Neural progenitor cell (in vitro differentiated cells): ENCODE data around the gene ATP11A. TPM values are rescaled to one million over a fixed set of nuclear protein-coding genes. Genes with fewer than 3 reads are reported as not detected.

Experiments
- DNase-seq: peaks from one replicate; pipeline ENCODE4 v3.0.0-alpha.2; 2016; ENCODE audit warnings: low spot score
- H2AFZ ChIP-seq: fragments of 200-600 bp; sonication (generic); replicated peaks from 2 replicates; pipeline ENCODE4 v1.6.1; 2016; ENCODE audit warnings: antibody characterized with exemption
- H3F3A ChIP-seq: fragments of 200-600 bp; sonication (generic); 2 replicates; pipeline ENCODE4 v1.6.1; 2016; ENCODE audit warnings: antibody characterized with exemption, low read depth
- H3K27ac ChIP-seq: fragments of 200-600 bp; sonication (generic); 2 replicates; pipeline ENCODE4 v1.5.1; 2016; ENCODE audit warnings: mild to moderate bottlenecking
- H3K27me3 ChIP-seq: fragments of 200-600 bp; sonication (generic); 2 replicates; pipeline ENCODE4 v1.6.1; 2016; ENCODE audit warnings: mild to moderate bottlenecking, moderate library complexity
- H3K36me3 ChIP-seq: fragments of 200-600 bp; sonication (generic); 2 replicates; pipeline ENCODE4 v1.5.1; 2016
- H3K4me1 ChIP-seq: fragments of 200-600 bp; sonication (generic); 2 replicates; pipeline ENCODE4 v1.6.1; 2016; ENCODE audit warnings: mixed run types
- H3K4me2 ChIP-seq: fragments of 200-600 bp; sonication (generic); 2 replicates; pipeline ENCODE4 v1.6.1; 2016
- H3K4me3 ChIP-seq: fragments of 200-600 bp; sonication (generic); 2 replicates; pipeline ENCODE4 v1.5.1; 2016
- H3K79me2 ChIP-seq: fragments of 200-600 bp; sonication (generic); 2 replicates; pipeline ENCODE4 v1.6.1; 2016; ENCODE audit warnings: low read depth
- H3K9ac ChIP-seq: fragments of 200-600 bp; sonication (generic); 2 replicates; pipeline ENCODE4 v1.6.1; 2016
- H3K9me3 ChIP-seq: fragments of 200-600 bp; sonication (generic); 2 replicates; pipeline ENCODE4 v1.5.1; 2016; ENCODE audit warnings: low read depth
- H4K20me1 ChIP-seq: fragments of 200-600 bp; sonication (generic); 2 replicates; pipeline ENCODE4 v1.6.1; 2016; ENCODE audit warnings: low read depth
- H3K27ac Mint-ChIP-seq: 3 replicates; pipeline ENCODE4 v1.8.0; 2021; ENCODE audit warnings: mixed read lengths
- H3K27me3 Mint-ChIP-seq: 2 replicates; pipeline ENCODE4 v1.8.0; 2022; ENCODE audit warnings: low read depth, mild to moderate bottlenecking, inconsistent platforms, moderate library complexity, mixed read lengths; ENCODE audit not compliant: insufficient read depth
- H3K36me3 Mint-ChIP-seq: 3 replicates; pipeline ENCODE4 v1.8.0; 2021; ENCODE audit warnings: mixed read lengths
- H3K4me1 Mint-ChIP-seq: 3 replicates; pipeline ENCODE4 v1.8.0; 2021; ENCODE audit warnings: mixed read lengths
- H3K4me3 Mint-ChIP-seq: 3 replicates; pipeline ENCODE4 v1.8.0; 2021; ENCODE audit warnings: mild to moderate bottlenecking, moderate library complexity, mixed read lengths
- H3K9me3 Mint-ChIP-seq: 3 replicates; pipeline ENCODE4 v1.8.0; 2020; ENCODE audit warnings: mixed read lengths
- CTCF ChIP-seq: fragments of 200-600 bp; sonication (generic); IDR thresholded peaks from 2 replicates; pipeline ENCODE4 v1.5.1; 2017; ENCODE audit warnings: antibody characterized with exemption, mild to moderate bottlenecking
- EZH2 ChIP-seq: fragments of 200-600 bp; sonication (generic); IDR thresholded peaks from 2 replicates; pipeline ENCODE4 v1.6.1; 2017; ENCODE audit warnings: antibody characterized with exemption, mild to moderate bottlenecking, moderate library complexity
- EZH2phosphoT487 ChIP-seq: fragments of 200-600 bp; sonication (generic); IDR thresholded peaks from 2 replicates; pipeline ENCODE4 v1.6.1; 2017; ENCODE audit warnings: antibody characterized with exemption
- total RNA-seq: library from RNA; depleted of rRNA; stranded (reverse); fragments of >200 nt; gene quantifications from 2 replicates; pipeline ENCODE4 v1.2.3, GENCODE V29; 2015; ENCODE audit warnings: low replicate concordance

The ATP11A gene
- total RNA-seq, 1 donor from 2014 or later: 12.6 TPM

- Histone ChIP-seq H3K4me2 (no peak overlapping the region), H3K4me1 (no peaks in the 10 kb centered on the region), H3K4me3 (no peak overlapping the region), H3K79me2 (no peaks in the 10 kb centered on the region), H2AFZ (no peak overlapping the region), H3K27ac (no peak overlapping the region), H3K9ac (no peak overlapping the region), H3K27me3 (no peaks in the 10 kb centered on the region), H3K36me3 (no peaks in the 10 kb centered on the region), H3F3A (peaks cover 6% of the 10 kb centered on the region), H3K9me3 (no peaks in the 10 kb centered on the region), H4K20me1 (no peaks in the 10 kb centered on the region)
- Mint-ChIP-seq H3K4me3 (no peak overlapping the region), H3K4me1 (peaks cover 17% of the 10 kb centered on the region), H3K36me3 (peaks cover 15% of the 10 kb centered on the region), H3K9me3 (no peaks in the 10 kb centered on the region), H3K27ac (peak overlapping the region; percentile 30), H3K27me3 (no peaks in the 10 kb centered on the region)
- DNase-seq: no peak
- TF ChIP-seq CTCF (no peak), EZH2phosphoT487 (no peak), EZH2 (no peak)
These were observed 188.4 kb downstream of the ATP11A start for GRCh38 chr13:112877976-112878955.

- Histone ChIP-seq H3F3A (peaks cover 10% of the 10 kb centered on the region), H3K4me2 (no peak overlapping the region), H4K20me1 (no peaks in the 10 kb centered on the region), H3K9me3 (no peaks in the 10 kb centered on the region), H3K9ac (no peak overlapping the region), H3K36me3 (no peaks in the 10 kb centered on the region), H3K4me3 (no peak overlapping the region), H3K27ac (no peak overlapping the region), H3K27me3 (no peaks in the 10 kb centered on the region), H3K4me1 (no peaks in the 10 kb centered on the region), H3K79me2 (no peaks in the 10 kb centered on the region), H2AFZ (no peak overlapping the region)
- H3K9me3 Mint-ChIP-seq: no peaks in the 10 kb centered on the region
- TF ChIP-seq EZH2: no peak
- TF ChIP-seq EZH2phosphoT487: no peak
- no peak for TF ChIP-seq CTCF
- H3K36me3 Mint-ChIP-seq: peaks cover 11% of the 10 kb centered on the region
- no peak overlapping the region for H3K27ac Mint-ChIP-seq
- peaks cover 11% of the 10 kb centered on the region for H3K4me1 Mint-ChIP-seq
- H3K4me3 Mint-ChIP-seq: no peak overlapping the region
- no peak for DNase-seq
- H3K27me3 Mint-ChIP-seq: no peaks in the 10 kb centered on the region
These were observed 189.5 kb downstream of the ATP11A start for GRCh38 chr13:112879283-112879833.

GRCh38 chr13:112880221-112880641, 190.4 kb downstream of the ATP11A start:
- H3K4me3 Mint-ChIP-seq: no peak overlapping the region
- TF ChIP-seq EZH2phosphoT487 (no peak), CTCF (no peak), EZH2 (no peak)
- Histone ChIP-seq H3K4me1 (peaks cover under 1% of the 10 kb centered on the region), H3K27me3 (no peaks in the 10 kb centered on the region), H2AFZ (no peak overlapping the region), H3K9me3 (no peaks in the 10 kb centered on the region), H4K20me1 (no peaks in the 10 kb centered on the region), H3K79me2 (no peaks in the 10 kb centered on the region), H3K9ac (no peak overlapping the region), H3K4me3 (no peak overlapping the region), H3F3A (peaks cover 17% of the 10 kb centered on the region), H3K27ac (no peak overlapping the region), H3K36me3 (no peaks in the 10 kb centered on the region), H3K4me2 (no peak overlapping the region)
- DNase-seq: no peak
- H3K4me1 Mint-ChIP-seq: peaks cover 12% of the 10 kb centered on the region
- no peaks in the 10 kb centered on the region for H3K9me3 Mint-ChIP-seq
- H3K27ac Mint-ChIP-seq: peak overlapping the region; percentile 76
- peaks cover 11% of the 10 kb centered on the region for H3K36me3 Mint-ChIP-seq
- no peaks in the 10 kb centered on the region for H3K27me3 Mint-ChIP-seq
